ENCODE results near the gene SORCS2.

GRCh38 chr4:7333024-7333780 is 140.9 kb downstream of the SORCS2 start:
- no peak for TF ChIP-seq CTCF (conservative IDR thresholded peaks at IDR 0.05; ENCODE audit: low read depth, low read length)
- no peak for TF ChIP-seq EZH2 (IDR thresholded peaks at IDR 0.05; ENCODE audit: borderline replicate concordance, low read depth, low read length, poor library complexity, severe bottlenecking)

Measured in A673 (cell line).